HFF-Myc (cell line): ENCODE data around the gene PPP1R3G.

Source experiments
- DNase-seq: peaks from one replicate; pipeline ENCODE4 v3.0.0-alpha.2; 2011; ENCODE audit warnings: low read depth; ENCODE audit errors: extremely low read depth
- H3K4me3 ChIP-seq: replicated peaks from 2 replicates; pipeline ENCODE4 v1.5.1; 2011; ENCODE audit warnings: low read depth, mild to moderate bottlenecking, control low read depth, low read length
- TF ChIP-seq, protein P1 (sequence below): IDR thresholded peaks from 2 replicates; pipeline ENCODE4 v1.5.1; 2012; ENCODE audit warnings: mild to moderate bottlenecking, low read depth, low read length, control low read depth; ENCODE audit errors: missing control alignments

PPP1R3G gene

GRCh38 chr6:5050009-5050408 lies 35.1 kb upstream of the PPP1R3G start:
- TF ChIP-seq, protein P1, sequence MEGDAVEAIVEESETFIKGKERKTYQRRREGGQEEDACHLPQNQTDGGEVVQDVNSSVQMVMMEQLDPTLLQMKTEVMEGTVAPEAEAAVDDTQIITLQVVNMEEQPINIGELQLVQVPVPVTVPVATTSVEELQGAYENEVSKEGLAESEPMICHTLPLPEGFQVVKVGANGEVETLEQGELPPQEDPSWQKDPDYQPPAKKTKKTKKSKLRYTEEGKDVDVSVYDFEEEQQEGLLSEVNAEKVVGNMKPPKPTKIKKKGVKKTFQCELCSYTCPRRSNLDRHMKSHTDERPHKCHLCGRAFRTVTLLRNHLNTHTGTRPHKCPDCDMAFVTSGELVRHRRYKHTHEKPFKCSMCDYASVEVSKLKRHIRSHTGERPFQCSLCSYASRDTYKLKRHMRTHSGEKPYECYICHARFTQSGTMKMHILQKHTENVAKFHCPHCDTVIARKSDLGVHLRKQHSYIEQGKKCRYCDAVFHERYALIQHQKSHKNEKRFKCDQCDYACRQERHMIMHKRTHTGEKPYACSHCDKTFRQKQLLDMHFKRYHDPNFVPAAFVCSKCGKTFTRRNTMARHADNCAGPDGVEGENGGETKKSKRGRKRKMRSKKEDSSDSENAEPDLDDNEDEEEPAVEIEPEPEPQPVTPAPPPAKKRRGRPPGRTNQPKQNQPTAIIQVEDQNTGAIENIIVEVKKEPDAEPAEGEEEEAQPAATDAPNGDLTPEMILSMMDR: no peak
- DNase-seq: no peak
- H3K4me3 ChIP-seq: no peak overlapping the region

- H3K4me3 ChIP-seq: no peak overlapping the region
- DNase-seq: no peak
- TF ChIP-seq, protein P1: no peak
Measured at GRCh38 chr6:5051394-5051793, 33.7 kb upstream of the PPP1R3G start.

- DNase-seq: no peak
- TF ChIP-seq, protein P1: no peak
- H3K4me3 ChIP-seq: no peak overlapping the region
Measured at GRCh38 chr6:5053038-5053437, 32.1 kb upstream of the PPP1R3G start.

GRCh38 chr6:5053864-5054244 lies 31.3 kb upstream of the PPP1R3G start:
- TF ChIP-seq, protein P1: no peak
- H3K4me3 ChIP-seq: no peak overlapping the region
- DNase-seq: peak; percentile 46

- no peak overlapping the region for H3K4me3 ChIP-seq
- no peak for DNase-seq
- TF ChIP-seq, protein P1: no peak
Measured at GRCh38 chr6:5054245-5054873, 30.8 kb upstream of the PPP1R3G start.

GRCh38 chr6:5055118-5055517 lies 30.0 kb upstream of the PPP1R3G start:
- H3K4me3 ChIP-seq: no peak overlapping the region
- no peak for DNase-seq
- TF ChIP-seq, protein P1: no peak

DNA sequence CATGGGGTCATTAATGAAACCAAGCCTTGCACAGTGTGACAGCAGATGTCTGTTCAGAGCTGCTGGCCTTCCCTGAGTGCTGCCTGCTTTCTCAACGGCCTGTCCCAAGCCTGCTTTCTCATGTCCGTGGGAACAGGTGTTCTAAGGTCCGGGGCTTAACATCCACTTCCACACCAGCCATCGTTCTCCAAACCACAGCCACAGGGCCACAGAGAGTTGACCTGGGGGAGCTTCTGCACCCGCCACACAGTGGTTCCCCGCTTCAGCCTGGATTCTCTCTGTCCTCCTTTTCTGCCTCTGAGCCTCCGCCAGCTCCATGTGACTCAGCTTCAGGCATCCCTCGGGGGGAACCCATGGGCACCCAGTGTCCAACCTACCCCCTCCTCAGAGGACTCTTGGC lies 26.9 kb upstream of the PPP1R3G start:
- H3K4me3 ChIP-seq: no peak overlapping the region
- no peak for DNase-seq
- TF ChIP-seq, protein P1: no peak
